IMR-90 (cell line): ENCODE results near the gene ATXN7L2.

Source experiments
- CHD1 ChIP-seq: IDR thresholded peaks from 2 replicates; pipeline ENCODE4 v1.6.1; 2012; ENCODE audit warnings: low read depth, low read length, improper control_type of control experiment
- NFE2L2 ChIP-seq: fragments of 150-350 bp; IDR thresholded peaks from 2 replicates; pipeline ENCODE4 v1.6.1; 2016; ENCODE audit warnings: low read depth, mild to moderate bottlenecking, low read length
- POLR2A ChIP-seq: IDR thresholded peaks from 2 replicates; pipeline ENCODE4 v1.6.1; 2012; ENCODE audit warnings: mild to moderate bottlenecking, low read depth, low read length
- RAD21 ChIP-seq: IDR thresholded peaks from 2 replicates; pipeline ENCODE4 v1.6.1; 2012; ENCODE audit warnings: low read length, improper control_type of control experiment
- RFX5 ChIP-seq: IDR thresholded peaks from 2 replicates; pipeline ENCODE4 v1.8.0; 2012; ENCODE audit warnings: low read depth, mild to moderate bottlenecking, low read length, moderate library complexity
- TF ChIP-seq, protein P1 (sequence below): conservative IDR thresholded peaks from 2 replicates; pipeline ENCODE4 v1.5.1; 2012; ENCODE audit warnings: mild to moderate bottlenecking, low read depth, low read length, improper control_type of control experiment
- TF ChIP-seq, protein P2 (sequence below): fragments of 150-350 bp; IDR thresholded peaks from 2 replicates; pipeline ENCODE4 v1.6.1; 2017; ENCODE audit warnings: mild to moderate bottlenecking, antibody characterized with exemption, low read length, low read depth
- TF ChIP-seq, protein P3 (sequence below): fragments of 150-350 bp; IDR thresholded peaks from 2 replicates; pipeline ENCODE4 v1.6.1; 2016; ENCODE audit warnings: low read depth, mild to moderate bottlenecking, low read length, moderate library complexity, borderline replicate concordance

DNA sequence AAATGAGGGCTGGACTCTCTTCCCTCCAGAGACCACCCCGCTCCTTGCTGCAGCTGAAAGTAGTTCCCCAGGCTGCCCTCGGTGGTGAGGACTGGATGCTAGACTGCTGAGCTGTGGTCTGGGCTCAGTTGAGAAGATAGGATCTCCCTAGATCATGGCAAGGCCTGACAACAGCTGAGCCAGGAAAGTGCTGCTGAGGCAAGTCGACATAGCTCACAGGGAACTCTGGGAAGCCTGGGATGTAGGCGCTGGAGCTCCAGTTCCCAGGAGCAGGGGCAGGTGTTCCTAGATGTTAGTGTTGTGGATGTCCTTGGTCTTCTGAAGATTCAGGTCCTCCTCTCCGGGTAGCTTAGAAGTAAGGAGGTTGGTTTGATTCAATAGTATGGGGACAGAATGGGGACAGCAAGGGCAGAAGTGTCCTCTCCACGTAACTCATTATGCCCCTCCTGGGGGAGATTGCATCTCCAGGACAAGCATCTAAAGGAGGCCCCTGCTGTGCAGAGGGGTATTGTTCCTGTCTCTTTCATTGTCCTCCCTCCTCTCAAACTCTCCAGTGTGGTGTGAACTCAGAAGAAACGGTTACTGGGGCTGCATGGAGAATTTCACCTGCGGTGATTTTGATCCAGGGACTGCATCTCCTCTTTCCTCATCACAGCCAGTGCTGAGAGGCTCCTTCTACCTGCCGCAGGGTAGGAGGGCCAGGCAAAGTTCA is 13.9 kb downstream of the ATXN7L2 start:
- no peak for TF ChIP-seq RAD21
- TF ChIP-seq, protein P1, sequence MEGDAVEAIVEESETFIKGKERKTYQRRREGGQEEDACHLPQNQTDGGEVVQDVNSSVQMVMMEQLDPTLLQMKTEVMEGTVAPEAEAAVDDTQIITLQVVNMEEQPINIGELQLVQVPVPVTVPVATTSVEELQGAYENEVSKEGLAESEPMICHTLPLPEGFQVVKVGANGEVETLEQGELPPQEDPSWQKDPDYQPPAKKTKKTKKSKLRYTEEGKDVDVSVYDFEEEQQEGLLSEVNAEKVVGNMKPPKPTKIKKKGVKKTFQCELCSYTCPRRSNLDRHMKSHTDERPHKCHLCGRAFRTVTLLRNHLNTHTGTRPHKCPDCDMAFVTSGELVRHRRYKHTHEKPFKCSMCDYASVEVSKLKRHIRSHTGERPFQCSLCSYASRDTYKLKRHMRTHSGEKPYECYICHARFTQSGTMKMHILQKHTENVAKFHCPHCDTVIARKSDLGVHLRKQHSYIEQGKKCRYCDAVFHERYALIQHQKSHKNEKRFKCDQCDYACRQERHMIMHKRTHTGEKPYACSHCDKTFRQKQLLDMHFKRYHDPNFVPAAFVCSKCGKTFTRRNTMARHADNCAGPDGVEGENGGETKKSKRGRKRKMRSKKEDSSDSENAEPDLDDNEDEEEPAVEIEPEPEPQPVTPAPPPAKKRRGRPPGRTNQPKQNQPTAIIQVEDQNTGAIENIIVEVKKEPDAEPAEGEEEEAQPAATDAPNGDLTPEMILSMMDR = no peak
- TF ChIP-seq POLR2A = no peak
- TF ChIP-seq CHD1 = no peak
- no peak for TF ChIP-seq NFE2L2
- TF ChIP-seq, protein P2, sequence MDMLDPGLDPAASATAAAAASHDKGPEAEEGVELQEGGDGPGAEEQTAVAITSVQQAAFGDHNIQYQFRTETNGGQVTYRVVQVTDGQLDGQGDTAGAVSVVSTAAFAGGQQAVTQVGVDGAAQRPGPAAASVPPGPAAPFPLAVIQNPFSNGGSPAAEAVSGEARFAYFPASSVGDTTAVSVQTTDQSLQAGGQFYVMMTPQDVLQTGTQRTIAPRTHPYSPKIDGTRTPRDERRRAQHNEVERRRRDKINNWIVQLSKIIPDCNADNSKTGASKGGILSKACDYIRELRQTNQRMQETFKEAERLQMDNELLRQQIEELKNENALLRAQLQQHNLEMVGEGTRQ = no peak
- TF ChIP-seq, protein P3, sequence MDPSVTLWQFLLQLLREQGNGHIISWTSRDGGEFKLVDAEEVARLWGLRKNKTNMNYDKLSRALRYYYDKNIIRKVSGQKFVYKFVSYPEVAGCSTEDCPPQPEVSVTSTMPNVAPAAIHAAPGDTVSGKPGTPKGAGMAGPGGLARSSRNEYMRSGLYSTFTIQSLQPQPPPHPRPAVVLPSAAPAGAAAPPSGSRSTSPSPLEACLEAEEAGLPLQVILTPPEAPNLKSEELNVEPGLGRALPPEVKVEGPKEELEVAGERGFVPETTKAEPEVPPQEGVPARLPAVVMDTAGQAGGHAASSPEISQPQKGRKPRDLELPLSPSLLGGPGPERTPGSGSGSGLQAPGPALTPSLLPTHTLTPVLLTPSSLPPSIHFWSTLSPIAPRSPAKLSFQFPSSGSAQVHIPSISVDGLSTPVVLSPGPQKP = no peak
- no peak for TF ChIP-seq RFX5
